DMS 273 treated with DMSO at 0.1 percent for 48 hours (cell line): ENCODE data around the gene MRPL47.

ENCODE experiments used
- DNase-seq: peaks from one replicate; lab custom pipeline; 2025; lab: John Stamatoyannopoulos, UW

MRPL47 gene

GRCh38 chr3:179590669-179591068 is 13.8 kb downstream of the MRPL47 start:
- no peak for DNase-seq

GRCh38 chr3:179589143-179589542 is 15.3 kb downstream of the MRPL47 start:
- no peak for DNase-seq

GRCh38 chr3:179580992-179581391 is 23.4 kb downstream of the MRPL47 start:
- DNase-seq = no peak

- DNase-seq = no peak
Observed at GRCh38 chr3:179565496-179565895, 38.9 kb downstream of the MRPL47 start.

- peak; percentile 72 for DNase-seq
Observed at GRCh38 chr3:179563271-179563783, 41.1 kb downstream of the MRPL47 start.

- DNase-seq = peak; percentile 100
Observed at GRCh38 chr3:179562591-179563270, 41.7 kb downstream of the MRPL47 start, which contains the start of gene ACTL6A. Gene ACTL6A (plus strand): TSS chr3:179562926. CDS start chr3:179563093, 167 bp downstream.

GRCh38 chr3:179560791-179561190 is 43.6 kb downstream of the MRPL47 start:
- no peak for DNase-seq

- peak; percentile 17 for DNase-seq
Observed at GRCh38 chr3:179558742-179559364, 45.6 kb downstream of the MRPL47 start.

- DNase-seq = no peak
Observed at GRCh38 chr3:179551349-179552105, 52.9 kb downstream of the MRPL47 start.

GRCh38 chr3:179546814-179547241 is 57.6 kb downstream of the MRPL47 start:
- DNase-seq = no peak

GRCh38 chr3:179544981-179545645 is 59.3 kb downstream of the MRPL47 start:
- DNase-seq = no peak

- DNase-seq = no peak
Observed at GRCh38 chr3:179542375-179542774, 62.1 kb downstream of the MRPL47 start.

- DNase-seq = no peak
Observed at GRCh38 chr3:179541596-179541995, 62.8 kb downstream of the MRPL47 start.

- no peak for DNase-seq
Observed at GRCh38 chr3:179541094-179541493, 63.3 kb downstream of the MRPL47 start.
